Measurements from ENCODE around the gene TRPV4. TPM values are rescaled to one million over a fixed set of nuclear protein-coding genes. Genes with fewer than 3 reads are reported as not detected.
"Not testable (repeated sequence)": the region's sequence is repeated elsewhere in the genome, so short reads cannot be mapped to it uniquely, and the experiment has no call there.

TRPV4 gene
- total RNA-seq, 1 donor from 2014 or later, result not detected

- DNase-seq, result no peak
- Mint-ChIP-seq H3K27me3 (no peaks in the 10 kb centered on the region), H3K4me1 (peaks cover 13% of the 10 kb centered on the region), H3K4me3 (no peak overlapping the region), H3K27ac (peak overlapping the region; percentile 62), H3K36me3 (ENCODE audit: low read depth) (peaks cover 5% of the 10 kb centered on the region), H3K9me3 (no peaks in the 10 kb centered on the region)
- intact Hi-C loops (cut with micrococcal nuclease), result no loop called here
Measured at GRCh38 chr12:109870648-109871047, 37.5 kb upstream of the TRPV4 start.

- DNase-seq, result no peak
- Mint-ChIP-seq H3K27ac (no peak overlapping the region), H3K27me3 (no peaks in the 10 kb centered on the region), H3K4me3 (no peak overlapping the region), H3K4me1 (peaks cover 22% of the 10 kb centered on the region), H3K9me3 (no peaks in the 10 kb centered on the region), H3K36me3 (ENCODE audit: low read depth) (peaks cover 5% of the 10 kb centered on the region)
- intact Hi-C loops (cut with micrococcal nuclease), result no loop called here
Measured at GRCh38 chr12:109868182-109869051, 35.2 kb upstream of the TRPV4 start.

GRCh38 chr12:109864916-109865315, 31.7 kb upstream of the TRPV4 start:
- no peaks in the 10 kb centered on the region for H3K36me3 Mint-ChIP-seq (ENCODE audit: low read depth)
- H3K27me3 Mint-ChIP-seq, result no peaks in the 10 kb centered on the region
- H3K4me1 Mint-ChIP-seq, result peaks cover 15% of the 10 kb centered on the region
- no peaks in the 10 kb centered on the region for H3K9me3 Mint-ChIP-seq
- DNase-seq, result no peak
- H3K27ac Mint-ChIP-seq, result no peak overlapping the region
- intact Hi-C loops (cut with micrococcal nuclease), result no loop called here
- no peak overlapping the region for H3K4me3 Mint-ChIP-seq

- intact Hi-C loops (cut with micrococcal nuclease), result no loop called here
- Mint-ChIP-seq H3K4me1 (peaks cover 15% of the 10 kb centered on the region), H3K36me3 (ENCODE audit: low read depth) (no peaks in the 10 kb centered on the region), H3K9me3 (no peaks in the 10 kb centered on the region), H3K4me3 (no peak overlapping the region), H3K27me3 (no peaks in the 10 kb centered on the region), H3K27ac (peak overlapping the region; percentile 29)
- peak; percentile 64 for DNase-seq
Measured at GRCh38 chr12:109863847-109864712, 30.9 kb upstream of the TRPV4 start.

DNA sequence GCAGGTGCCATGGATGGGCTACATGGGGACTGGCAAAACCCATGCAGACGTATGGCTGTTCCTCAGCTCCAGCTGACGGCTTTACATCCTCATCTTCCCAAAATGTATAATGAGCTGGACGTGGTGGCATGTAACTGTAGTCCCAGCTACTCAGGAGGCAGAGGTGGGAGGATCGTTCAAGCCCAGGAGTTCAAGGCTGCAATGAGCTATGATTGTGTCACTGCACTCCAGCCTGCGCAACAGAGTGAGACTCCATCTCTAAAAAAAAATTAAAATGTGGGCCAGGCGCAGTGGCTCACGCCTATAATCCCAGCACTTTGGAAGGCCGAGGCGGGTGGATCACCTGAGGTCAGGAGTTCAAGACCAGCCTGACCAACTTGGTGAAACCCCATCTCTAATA, 29.3 kb upstream of the TRPV4 start:
- H3K27ac Mint-ChIP-seq; H3K4me3 Mint-ChIP-seq; intact Hi-C loops (cut with micrococcal nuclease): not testable (repeated sequence)

DNA sequence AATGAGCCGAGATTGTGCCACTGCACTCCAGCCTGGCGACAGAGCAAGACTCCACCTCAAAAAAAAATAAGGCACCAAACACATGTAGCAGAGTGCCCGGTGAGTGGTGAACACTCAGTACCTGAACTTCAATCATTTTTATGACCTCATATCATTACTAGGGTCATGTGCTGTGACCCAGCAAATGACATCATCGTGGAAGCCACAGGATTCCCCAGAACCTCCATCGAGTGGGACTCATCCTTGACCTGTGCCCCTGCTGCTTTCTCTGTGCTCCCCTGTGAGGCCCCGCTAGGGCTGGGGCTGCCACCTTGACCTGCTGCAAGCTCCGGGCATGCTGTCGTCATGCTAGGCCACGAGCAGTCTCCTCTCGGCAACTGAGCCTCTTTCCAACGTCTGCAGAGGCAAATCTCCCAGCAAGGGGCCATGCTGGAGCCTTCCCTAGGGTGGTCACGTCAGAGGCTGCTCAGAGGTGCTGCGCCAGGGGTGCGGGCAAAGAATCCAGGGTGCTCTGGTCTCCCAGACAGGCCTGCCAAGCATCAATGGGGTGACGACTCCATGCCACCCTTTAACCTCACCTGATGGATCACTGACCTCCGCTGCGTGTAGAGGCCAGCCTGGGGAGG, 28.6 kb upstream of the TRPV4 start:
- H3K4me1 Mint-ChIP-seq, result peaks cover 14% of the 10 kb centered on the region
- intact Hi-C loops (cut with micrococcal nuclease), result no loop called here
- no peak for DNase-seq
- H3K36me3 Mint-ChIP-seq (ENCODE audit: low read depth), result peaks cover 4% of the 10 kb centered on the region
- H3K4me3 Mint-ChIP-seq, result no peak overlapping the region
- no peak overlapping the region for H3K27ac Mint-ChIP-seq
- H3K27me3 Mint-ChIP-seq, result no peaks in the 10 kb centered on the region
- no peaks in the 10 kb centered on the region for H3K9me3 Mint-ChIP-seq

More for the DNA sequence above, 29.3 kb upstream of the TRPV4 start:
- not testable (repeated sequence) for H3K27me3 Mint-ChIP-seq; DNase-seq; H3K9me3 Mint-ChIP-seq; H3K36me3 Mint-ChIP-seq (ENCODE audit: low read depth)
- peaks cover 14% of the 10 kb centered on the region for H3K4me1 Mint-ChIP-seq

- Mint-ChIP-seq H3K4me1 (peaks cover 14% of the 10 kb centered on the region), H3K9me3 (no peaks in the 10 kb centered on the region), H3K4me3 (no peak overlapping the region), H3K27ac (no peak overlapping the region), H3K36me3 (ENCODE audit: low read depth) (peaks cover 4% of the 10 kb centered on the region), H3K27me3 (no peaks in the 10 kb centered on the region)
- intact Hi-C loops (cut with micrococcal nuclease), result no loop called here
- DNase-seq, result no peak
Measured at GRCh38 chr12:109860977-109861376, 27.8 kb upstream of the TRPV4 start.

- no peaks in the 10 kb centered on the region for H3K9me3 Mint-ChIP-seq
Measured at GRCh38 chr12:109858764-109859163, 25.6 kb upstream of the TRPV4 start.

GRCh38 chr12:109857715-109858114, 24.5 kb upstream of the TRPV4 start:
- H3K4me3 Mint-ChIP-seq, result no peak overlapping the region
- H3K27ac Mint-ChIP-seq, result no peak overlapping the region
- intact Hi-C loops (cut with micrococcal nuclease), result loop anchor here (10.0 kb wide), 1 partner anchor 47 kb away; the partner anchor contains the start of gene TCHP
- H3K27me3 Mint-ChIP-seq, result no peaks in the 10 kb centered on the region
- peaks cover 9% of the 10 kb centered on the region for H3K36me3 Mint-ChIP-seq (ENCODE audit: low read depth)
- peaks cover 5% of the 10 kb centered on the region for H3K4me1 Mint-ChIP-seq
- no peaks in the 10 kb centered on the region for H3K9me3 Mint-ChIP-seq
- no peak for DNase-seq

More at GRCh38 chr12:109858764-109859163, 25.6 kb upstream of the TRPV4 start:
- DNase-seq, result no peak
- intact Hi-C loops (cut with micrococcal nuclease), result loop anchor here (10.0 kb wide), 1 partner anchor 46 kb away; the partner anchor contains the start of gene TCHP
- Mint-ChIP-seq H3K27me3 (no peaks in the 10 kb centered on the region), H3K27ac (no peak overlapping the region), H3K36me3 (ENCODE audit: low read depth) (peaks cover 9% of the 10 kb centered on the region), H3K4me1 (peaks cover 5% of the 10 kb centered on the region), H3K4me3 (no peak overlapping the region)

DNA sequence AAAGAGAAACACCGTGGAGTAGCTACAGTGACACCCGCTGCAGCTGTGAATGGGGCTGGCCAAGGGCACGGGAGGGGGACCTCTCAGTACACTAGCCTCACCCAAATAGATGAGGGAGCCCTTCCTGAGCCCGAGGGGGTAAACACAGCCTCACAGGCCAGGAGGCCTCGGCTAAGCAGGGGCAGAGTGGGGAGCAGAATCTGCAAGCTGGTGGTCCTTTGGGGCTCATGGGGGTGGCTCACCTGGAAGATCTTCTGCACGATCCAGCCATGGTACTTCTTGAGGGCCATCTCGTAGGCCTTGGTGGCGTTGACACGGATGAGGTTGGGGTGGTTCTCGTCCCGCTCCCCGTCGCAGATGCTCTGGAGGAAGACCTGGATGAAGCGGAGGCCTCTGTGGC, 22.2 kb upstream of the TRPV4 start:
- no peak for DNase-seq
- no peaks in the 10 kb centered on the region for H3K9me3 Mint-ChIP-seq
- H3K27me3 Mint-ChIP-seq, result no peaks in the 10 kb centered on the region
- intact Hi-C loops (cut with micrococcal nuclease), result loop anchor here (10.0 kb wide), 1 partner anchor 49 kb away; the partner anchor contains the start of gene TCHP
- H3K4me1 Mint-ChIP-seq, result peaks cover 5% of the 10 kb centered on the region
- no peak overlapping the region for H3K4me3 Mint-ChIP-seq
- no peak overlapping the region for H3K27ac Mint-ChIP-seq
- peaks cover 14% of the 10 kb centered on the region for H3K36me3 Mint-ChIP-seq (ENCODE audit: low read depth)

- not testable (repeated sequence) for H3K27ac Mint-ChIP-seq; H3K9me3 Mint-ChIP-seq; H3K4me3 Mint-ChIP-seq; DNase-seq; H3K27me3 Mint-ChIP-seq; H3K36me3 Mint-ChIP-seq (ENCODE audit: low read depth); H3K4me1 Mint-ChIP-seq
- intact Hi-C loops (cut with micrococcal nuclease), result loop anchor here (10.0 kb wide), 1 partner anchor 54 kb away; the partner anchor contains the start of gene TCHP
Measured at GRCh38 chr12:109850518-109850917, 17.3 kb upstream of the TRPV4 start.

- intact Hi-C loops (cut with micrococcal nuclease), result no loop called here
- peaks cover 3% of the 10 kb centered on the region for H3K36me3 Mint-ChIP-seq (ENCODE audit: low read depth)
- H3K4me3 Mint-ChIP-seq, result no peak overlapping the region
- H3K4me1 Mint-ChIP-seq, result peaks cover 3% of the 10 kb centered on the region
- no peak overlapping the region for H3K27ac Mint-ChIP-seq
- no peak for DNase-seq
- H3K9me3 Mint-ChIP-seq, result no peaks in the 10 kb centered on the region
- no peaks in the 10 kb centered on the region for H3K27me3 Mint-ChIP-seq
Measured at GRCh38 chr12:109847142-109847735, 14.0 kb upstream of the TRPV4 start.

GRCh38 chr12:109845824-109846205, 12.6 kb upstream of the TRPV4 start:
- Mint-ChIP-seq H3K9me3 (no peaks in the 10 kb centered on the region), H3K27me3 (no peaks in the 10 kb centered on the region), H3K36me3 (ENCODE audit: low read depth) (no peaks in the 10 kb centered on the region), H3K4me3 (peak overlapping the region; percentile 68), H3K27ac (no peak overlapping the region), H3K4me1 (peaks cover 3% of the 10 kb centered on the region)
- no peak for DNase-seq
- intact Hi-C loops (cut with micrococcal nuclease), result loop anchor here (1.0 kb wide), 2 partner anchors 41 to 418 kb away; no protein-coding TSS in a partner anchor

Measured in activated CD4-positive, alpha-beta T cell treated with anti-CD3 and anti-CD28 coated beads, Interleukin-2, amount 10 ng/mL, durations not matched to agents 24 days and 14 days (primary cell).